CD14-positive monocyte (primary cell): ENCODE results near the gene TRIM56. TPM values are rescaled to one million over a fixed set of nuclear protein-coding genes. Genes with fewer than 3 reads are reported as not detected.

Experiments
- DNase-seq, 3 donors: peaks; one replicate each; pipeline ENCODE4 v3.0.0-alpha.2; 2011 to 2022
- H2AFZ ChIP-seq: 2 replicates; pipeline ENCODE4 v1.6.0; 2012; ENCODE audit warnings: mild to moderate bottlenecking, low read depth, low read length, inconsistent platforms; ENCODE audit not compliant: insufficient read depth, poor library complexity, severe bottlenecking
- H3K27ac ChIP-seq, 2 donors: 1 replicate in 1 of 2; 2 replicates in 1 of 2; pipeline ENCODE4 v1.5.1; 2012 to 2013; ENCODE audit warnings: low read length in 2 of 2, control low read depth in 1 of 2, inconsistent platforms in 1 of 2, low read depth in 1 of 2, mild to moderate bottlenecking in 1 of 2
- H3K27me3 ChIP-seq, 2 donors: one replicate each; pipeline versions ENCODE4 v1.6.0 to v1.6.1; 2011 to 2013; ENCODE audit warnings: low read length in 2 of 2; ENCODE audit not compliant: control insufficient read depth in 2 of 2, insufficient read depth in 2 of 2
- H3K36me3 ChIP-seq, 2 donors: replicated peaks in 1 of 2; 1 replicate in 1 of 2; 2 replicates in 1 of 2; pipeline versions ENCODE4 v1.5.1 to v1.6.1; 2012 to 2013; ENCODE audit warnings: low read length in 2 of 2, control low read depth in 1 of 2, inconsistent platforms in 1 of 2, mild to moderate bottlenecking in 1 of 2; ENCODE audit not compliant: insufficient read depth in 2 of 2, control insufficient read depth in 1 of 2
- H3K4me1 ChIP-seq, 2 donors: 1 replicate in 1 of 2; 2 replicates in 1 of 2; pipeline versions ENCODE4 v1.5.1 to v1.6.1; 2012 to 2013; ENCODE audit warnings: low read length in 2 of 2, control low read depth in 1 of 2, inconsistent platforms in 1 of 2, mild to moderate bottlenecking in 1 of 2, moderate library complexity in 1 of 2; ENCODE audit not compliant: insufficient read depth in 2 of 2, control insufficient read depth in 1 of 2
- H3K4me2 ChIP-seq: replicated peaks from 2 replicates; pipeline ENCODE3; 2012; ENCODE audit warnings: low read length, moderate library complexity, mild to moderate bottlenecking; ENCODE audit not compliant: poor library complexity, severe bottlenecking; ENCODE audit errors: extremely low read depth
- H3K4me3 ChIP-seq, 3 experiments: fragments of 200-600 bp in 1 of 3; sonication (generic) in 1 of 3; replicated peaks in 1 of 3; 1 replicate in 2 of 3; 2 replicates in 1 of 3; pipeline ENCODE4 v1.5.1; 2011 to 2013; ENCODE audit warnings: low read length in 3 of 3, mild to moderate bottlenecking in 3 of 3, control low read depth in 2 of 3, low read depth in 2 of 3, inconsistent platforms in 1 of 3, moderate library complexity in 1 of 3
- H3K79me2 ChIP-seq: 2 replicates; pipeline ENCODE4 v1.6.0; 2012; ENCODE audit warnings: mild to moderate bottlenecking, control low read depth, inconsistent platforms, low read length, moderate library complexity; ENCODE audit not compliant: insufficient read depth
- H3K9ac ChIP-seq: 2 replicates; pipeline ENCODE4 v1.6.0; 2017; ENCODE audit warnings: low read length, mild to moderate bottlenecking; ENCODE audit not compliant: insufficient read depth, poor library complexity, severe bottlenecking
- H3K9me3 ChIP-seq, 2 donors: replicated peaks in 1 of 2; 1 replicate in 1 of 2; 2 replicates in 1 of 2; pipeline versions ENCODE4 v1.5.1 to v1.6.1; 2012 to 2013; ENCODE audit warnings: low read length in 2 of 2, control low read depth in 1 of 2; ENCODE audit not compliant: control insufficient read depth in 1 of 2, insufficient read depth in 1 of 2
- H4K20me1 ChIP-seq: 2 replicates; pipeline ENCODE4 v1.6.0; 2012; ENCODE audit warnings: mild to moderate bottlenecking, low read length, control low read depth, moderate library complexity; ENCODE audit not compliant: insufficient read depth
- H3K27ac Mint-ChIP-seq, 7 donors: one replicate each; pipeline ENCODE4 v1.8.0; 2020; ENCODE audit warnings: mild to moderate bottlenecking in 7 of 7, mixed read lengths in 7 of 7, moderate library complexity in 6 of 7, inconsistent platforms in 2 of 7
- H3K27me3 Mint-ChIP-seq, 3 donors: one replicate each; pipeline ENCODE4 v1.8.0; 2021 to 2022; ENCODE audit warnings: low read depth in 3 of 3, mild to moderate bottlenecking in 3 of 3, mixed read lengths in 3 of 3, moderate library complexity in 3 of 3, inconsistent platforms in 1 of 3
- H3K36me3 Mint-ChIP-seq, 2 donors: one replicate each; pipeline ENCODE4 v1.8.0; 2020; ENCODE audit warnings: mixed read lengths in 2 of 2, inconsistent platforms in 1 of 2, mild to moderate bottlenecking in 1 of 2
- H3K4me1 Mint-ChIP-seq: one replicate; pipeline ENCODE4 v1.8.0; 2020; ENCODE audit warnings: mild to moderate bottlenecking, mixed read lengths
- H3K4me3 Mint-ChIP-seq, 2 donors: one replicate each; pipeline ENCODE4 v1.8.0; 2020; ENCODE audit warnings: mild to moderate bottlenecking in 2 of 2, mixed read lengths in 2 of 2, moderate library complexity in 1 of 2
- H3K9me3 Mint-ChIP-seq, 7 donors: one replicate each; pipeline ENCODE4 v1.8.0; 2020 to 2022; ENCODE audit warnings: mixed read lengths in 7 of 7, mild to moderate bottlenecking in 6 of 7, moderate library complexity in 6 of 7, inconsistent platforms in 2 of 7
- WGBS: methylation state at CpG from one replicate; pipeline ENCODE4 v1.1.5; 2013; ENCODE audit warnings: missing lambda C conversion rate; ENCODE audit not compliant: insufficient coverage; 5-methylcytosine and 5-hydroxymethylcytosine counted together
- intact Hi-C, 2 donors: fragments of 100-400 bp; cut with micrococcal nuclease; formaldehyde crosslinking; loops; one replicate each; pipeline versions ENCODE4 v1.15.0 to v1.15.1; 2023
- polyA plus RNA-seq, 3 donors: library from polyadenylated mRNA; depleted of rRNA in 1 of 3; unstranded in 2 of 3; stranded (reverse) in 1 of 3; fragments of 300-500 nt in 2 of 3; fragments of >200 nt in 1 of 3; fragmentation: Illumina TruSeq in 2 of 3; gene quantifications; 1 replicate in 2 of 3; 2 replicates in 1 of 3; pipeline ENCODE4 v1.2.3, GENCODE V29; 2012 to 2021
- TF ChIP-seq, protein P1 (sequence below): fragments of 200-600 bp; IDR thresholded peaks from one replicate; pipeline ENCODE4 v1.8.0; 2022; ENCODE audit warnings: antibody characterized with exemption, mild to moderate bottlenecking

TRIM56 gene
- polyA plus RNA-seq, 3 donors = 0.66 to 9.4 (median 1.2) TPM

- no peak overlapping the region for H3K4me3 ChIP-seq
- no peak for DNase-seq
- peaks cover 41% of the 10 kb centered on the region for H3K4me1 Mint-ChIP-seq
- H3K27ac Mint-ChIP-seq = peak overlapping the region in 4 of 7 donors; percentile 30 to 73 (median 56)
- H3K27ac ChIP-seq = no peak overlapping the region
- no peak overlapping the region for H3K4me3 Mint-ChIP-seq
- no peaks in the 10 kb centered on the region for H3K36me3 ChIP-seq
- no peak overlapping the region for H3K9ac ChIP-seq
- peaks cover 0 to 2% of the 10 kb centered on the region in 2 donors for H3K36me3 Mint-ChIP-seq
- H3K4me2 ChIP-seq = no peak overlapping the region
- H3K79me2 ChIP-seq = no peaks in the 10 kb centered on the region
- no peaks in the 10 kb centered on the region for H4K20me1 ChIP-seq
- peaks cover 0 to 4% of the 10 kb centered on the region in 2 donors for H3K27me3 ChIP-seq
- peaks cover 0 to 5% (median 0%) of the 10 kb centered on the region in 7 donors for H3K9me3 Mint-ChIP-seq
- H2AFZ ChIP-seq = no peak overlapping the region
- TF ChIP-seq, protein P1, sequence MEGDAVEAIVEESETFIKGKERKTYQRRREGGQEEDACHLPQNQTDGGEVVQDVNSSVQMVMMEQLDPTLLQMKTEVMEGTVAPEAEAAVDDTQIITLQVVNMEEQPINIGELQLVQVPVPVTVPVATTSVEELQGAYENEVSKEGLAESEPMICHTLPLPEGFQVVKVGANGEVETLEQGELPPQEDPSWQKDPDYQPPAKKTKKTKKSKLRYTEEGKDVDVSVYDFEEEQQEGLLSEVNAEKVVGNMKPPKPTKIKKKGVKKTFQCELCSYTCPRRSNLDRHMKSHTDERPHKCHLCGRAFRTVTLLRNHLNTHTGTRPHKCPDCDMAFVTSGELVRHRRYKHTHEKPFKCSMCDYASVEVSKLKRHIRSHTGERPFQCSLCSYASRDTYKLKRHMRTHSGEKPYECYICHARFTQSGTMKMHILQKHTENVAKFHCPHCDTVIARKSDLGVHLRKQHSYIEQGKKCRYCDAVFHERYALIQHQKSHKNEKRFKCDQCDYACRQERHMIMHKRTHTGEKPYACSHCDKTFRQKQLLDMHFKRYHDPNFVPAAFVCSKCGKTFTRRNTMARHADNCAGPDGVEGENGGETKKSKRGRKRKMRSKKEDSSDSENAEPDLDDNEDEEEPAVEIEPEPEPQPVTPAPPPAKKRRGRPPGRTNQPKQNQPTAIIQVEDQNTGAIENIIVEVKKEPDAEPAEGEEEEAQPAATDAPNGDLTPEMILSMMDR = no peak
- intact Hi-C loops = loop anchor here (5.0 to 10.0 kb wide), 3 partner anchors 52 to 144 kb away; partner anchors contain the start of gene FIS1 (in 1 of the 2)
- H3K9me3 ChIP-seq = no peaks in the 10 kb centered on the region
- H3K4me1 ChIP-seq = peaks cover 21 to 26% of the 10 kb centered on the region in 2 donors
- no CpG with 5 or more reads among the region's 3 CpGs for WGBS
- peaks cover 17 to 31% (median 29%) of the 10 kb centered on the region in 3 donors for H3K27me3 Mint-ChIP-seq
Measured at GRCh38 chr7:101140339-101140699, 55.0 kb downstream of the TRIM56 start.

- 95% methylated on average over 2 of the region's 4 CpGs for WGBS
Measured at GRCh38 chr7:101140746-101141382, 55.6 kb downstream of the TRIM56 start.

More at GRCh38 chr7:101140746-101141382, 55.6 kb downstream of the TRIM56 start:
- H3K4me3 Mint-ChIP-seq = no peak overlapping the region
- Histone ChIP-seq H3K27me3 (no peaks in the 10 kb centered on the region), H3K9ac (no peak overlapping the region), H3K4me2 (no peak overlapping the region), H3K4me3 (no peak overlapping the region), H3K36me3 (no peaks in the 10 kb centered on the region), H2AFZ (no peak overlapping the region), H3K4me1 (peaks cover 20 to 21% of the 10 kb centered on the region in 2 donors), H3K9me3 (no peaks in the 10 kb centered on the region), H4K20me1 (no peaks in the 10 kb centered on the region), H3K27ac (no peak overlapping the region), H3K79me2 (no peaks in the 10 kb centered on the region)
- peaks cover 0 to 5% (median 0%) of the 10 kb centered on the region in 7 donors for H3K9me3 Mint-ChIP-seq
- no peak for DNase-seq
- peak overlapping the region in 3 of 7 donors; percentile 15 to 80 (median 73) for H3K27ac Mint-ChIP-seq
- H3K27me3 Mint-ChIP-seq = peaks cover 16 to 30% (median 28%) of the 10 kb centered on the region in 3 donors
- TF ChIP-seq, protein P1 = no peak
- peaks cover 0 to 2% of the 10 kb centered on the region in 2 donors for H3K36me3 Mint-ChIP-seq
- H3K4me1 Mint-ChIP-seq = peaks cover 38% of the 10 kb centered on the region
- intact Hi-C loops = loop anchor here (5.0 to 10.0 kb wide), 3 partner anchors 51 to 144 kb away; partner anchors contain the start of gene FIS1 (in 1 of the 2)

Other genes with a start within 250 kb of the TRIM56 start
- 100 to 1,000 TPM in 1 of 3 donors, 10 to 100 TPM in 2; 18.8 to 119 (median 19.3) TPM for gene SLC12A9, start 232.8 kb upstream of the TRIM56 start, polyA plus RNA-seq
- 1 to 10 TPM; 1.9 to 5.9 (median 5.8) TPM for gene TRIP6, start 218.1 kb upstream of the TRIM56 start, polyA plus RNA-seq
- gene SRRT, start 210.4 kb upstream of the TRIM56 start, polyA plus RNA-seq = 100 to 1,000 TPM in 1 of 3 donors, 10 to 100 TPM in 2; 26.9 to 116 (median 29.6) TPM
- gene UFSP1, start 195.8 kb upstream of the TRIM56 start, polyA plus RNA-seq = under 1 TPM; 0.57 to 0.76 (median 0.57) TPM
- gene ACHE, start 189.6 kb upstream of the TRIM56 start, polyA plus RNA-seq = under 1 TPM in 1 of 3 donors, not detected in 2; 0.19 TPM
- gene MUC3A, start 135.9 kb upstream of the TRIM56 start, polyA plus RNA-seq = not detected
- under 1 TPM in 1 of 3 donors, not detected in 2; 0.44 TPM for gene MUC12, start 115.9 kb upstream of the TRIM56 start, polyA plus RNA-seq
- not detected for gene MUC17, start 65.4 kb upstream of the TRIM56 start, polyA plus RNA-seq
- under 1 TPM; 0.07 to 0.21 (median 0.16) TPM for gene SERPINE1, start 41.6 kb downstream of the TRIM56 start, polyA plus RNA-seq
- 10 to 100 TPM; 10.1 to 21.3 (median 10.9) TPM for gene AP1S1, start 69.0 kb downstream of the TRIM56 start, polyA plus RNA-seq
- not detected for gene VGF, start 80.1 kb downstream of the TRIM56 start, polyA plus RNA-seq
- gene NAT16, start 94.8 kb downstream of the TRIM56 start, polyA plus RNA-seq = not detected
- gene MOGAT3, start 115.6 kb downstream of the TRIM56 start, polyA plus RNA-seq = not detected
- 10 to 100 TPM; 26.9 to 70.1 (median 28.1) TPM for gene PLOD3, start 132.1 kb downstream of the TRIM56 start, polyA plus RNA-seq
- 100 to 1,000 TPM in 1 of 3 donors, 10 to 100 TPM in 2; 29.3 to 109 (median 74.9) TPM for gene ZNHIT1, start 132.7 kb downstream of the TRIM56 start, polyA plus RNA-seq
- gene CLDN15, start 152.3 kb downstream of the TRIM56 start, polyA plus RNA-seq = 10 to 100 TPM in 1 of 3 donors, not detected in 2; 19.3 TPM
- 100 to 1,000 TPM; 152 to 198 (median 195) TPM for gene FIS1, start 159.6 kb downstream of the TRIM56 start, polyA plus RNA-seq
- 1 to 10 TPM in 1 of 3 donors, under 1 TPM in 2; 0.59 to 1.5 (median 0.87) TPM for gene IFT22, start 236.3 kb downstream of the TRIM56 start, polyA plus RNA-seq